C4-2B (cell line): Measurements from ENCODE around the gene OR5D14.

Source experiments
- CTCF ChIP-seq: fragments of 450-650 bp; conservative IDR thresholded peaks from 2 replicates; pipeline ENCODE4 v1.5.1; 2017; ENCODE audit warnings: mild to moderate bottlenecking
- ZFX ChIP-seq: fragments of 450-650 bp; IDR thresholded peaks from 2 replicates; pipeline ENCODE4 v1.6.1; 2017

GRCh38 chr11:55806248-55806647 lies 10.9 kb downstream of the OR5D14 start:
- TF ChIP-seq CTCF (no peak), ZFX (no peak)
